ENCODE results near the gene HUNK. TPM values are rescaled to one million over a fixed set of nuclear protein-coding genes. Genes with fewer than 3 reads are reported as not detected.

HUNK gene
- total RNA-seq, 1 experiment from 2014 or later = 4.8 TPM

- peak overlapping the region; percentile 45 for H3K4me3 Mint-ChIP-seq (ENCODE audit: unreplicated experiment)
These were observed 28.5 kb downstream of the HUNK start for GRCh38 chr21:31901315-31901714.

DNA sequence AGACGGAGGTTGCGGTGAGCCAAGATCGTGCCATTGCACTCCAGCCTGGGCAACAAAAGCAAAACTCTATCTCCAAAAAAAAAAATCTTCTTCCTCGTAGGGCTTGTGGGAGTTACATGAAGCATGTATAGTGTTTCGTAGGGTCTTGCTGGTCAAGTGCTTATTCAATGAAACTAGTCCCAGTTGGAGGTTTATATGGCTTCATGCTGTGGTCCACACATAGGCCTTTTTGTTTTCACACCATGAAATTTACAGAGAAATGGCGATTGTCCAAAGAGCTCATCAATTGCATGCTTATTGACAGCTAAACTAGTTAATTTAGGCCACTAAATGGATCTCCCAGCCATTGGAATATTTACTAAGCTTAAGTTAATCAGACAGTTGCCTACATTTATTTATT, 29.6 kb downstream of the HUNK start:
- intact Hi-C loops (cut with micrococcal nuclease; ENCODE audit: unreplicated experiment) = no loop called here
- DNase-seq = no peak
- Mint-ChIP-seq H3K27ac (ENCODE audit: unreplicated experiment) (no peak overlapping the region), H3K4me3 (ENCODE audit: unreplicated experiment) (no peak overlapping the region), H3K27me3 (ENCODE audit: insufficient read depth, unreplicated experiment) (no peaks in the 10 kb centered on the region), H3K4me1 (ENCODE audit: low read depth, unreplicated experiment) (peaks cover 45% of the 10 kb centered on the region), H3K36me3 (ENCODE audit: insufficient read depth, unreplicated experiment) (peaks cover 6% of the 10 kb centered on the region), H3K9me3 (ENCODE audit: unreplicated experiment) (no peaks in the 10 kb centered on the region)
- H3K4me1 ChIP-seq = peaks cover 46% of the 10 kb centered on the region
- no peaks in the 10 kb centered on the region for H3K36me3 ChIP-seq (ENCODE audit: control insufficient read depth, insufficient read depth, low read length)
- ChIA-PET POLR2A (no interaction called here), CTCF (no interaction called here)
- H3K4me3 ChIP-seq (ENCODE audit: low read depth, low read length) = no peak overlapping the region
- no peak for TF ChIP-seq CTCF (IDR thresholded peaks at IDR 0.05; ENCODE audit: insufficient read depth in 1 of 2, low read depth in 1 of 2, low read length in 1 of 2, severe bottlenecking in 1 of 2, unreplicated experiment in 1 of 2)
- no peaks in the 10 kb centered on the region for H3K9me3 ChIP-seq
- BruUV-seq (replicated peaks) = no TSS peak
- no peaks in the 10 kb centered on the region for H3K27me3 ChIP-seq (replicated peaks; ENCODE audit: control insufficient read depth, insufficient read depth, low read length)

More at GRCh38 chr21:31901315-31901714, 28.5 kb downstream of the HUNK start:
- H3K4me3 ChIP-seq (ENCODE audit: low read depth, low read length) = no peak overlapping the region
- H3K9me3 Mint-ChIP-seq (ENCODE audit: unreplicated experiment) = no peaks in the 10 kb centered on the region
- H3K27me3 Mint-ChIP-seq (ENCODE audit: insufficient read depth, unreplicated experiment) = no peaks in the 10 kb centered on the region
- peaks cover 37% of the 10 kb centered on the region for H3K4me1 ChIP-seq
- peak overlapping the region; percentile 86 for H3K27ac Mint-ChIP-seq (ENCODE audit: unreplicated experiment)
- DNase-seq = peak; percentile 20 to 50
- POLR2A ChIA-PET = no interaction called here
- H3K9me3 ChIP-seq = no peaks in the 10 kb centered on the region
- intact Hi-C loops (cut with micrococcal nuclease; ENCODE audit: unreplicated experiment) = loop anchor here (2.0 kb wide), 1 partner anchor 25 kb away; no protein-coding TSS in a partner anchor
- peaks cover 41% of the 10 kb centered on the region for H3K4me1 Mint-ChIP-seq (ENCODE audit: low read depth, unreplicated experiment)
- TF ChIP-seq CTCF (IDR thresholded peaks at IDR 0.05; ENCODE audit: insufficient read depth in 1 of 2, low read depth in 1 of 2, low read length in 1 of 2, severe bottlenecking in 1 of 2, unreplicated experiment in 1 of 2) = no peak
- no peaks in the 10 kb centered on the region for H3K36me3 ChIP-seq (ENCODE audit: control insufficient read depth, insufficient read depth, low read length)
- H3K27me3 ChIP-seq (replicated peaks; ENCODE audit: control insufficient read depth, insufficient read depth, low read length) = no peaks in the 10 kb centered on the region
- BruUV-seq (replicated peaks) = no TSS peak
- H3K36me3 Mint-ChIP-seq (ENCODE audit: insufficient read depth, unreplicated experiment) = peaks cover 6% of the 10 kb centered on the region
- CTCF ChIA-PET = interaction anchor here (0.9 to 1.0 kb wide), 2 partner anchors 27 to 357 kb away, joined by 3 to 6 read pairs; partner anchors contain the start of gene HUNK

DNA sequence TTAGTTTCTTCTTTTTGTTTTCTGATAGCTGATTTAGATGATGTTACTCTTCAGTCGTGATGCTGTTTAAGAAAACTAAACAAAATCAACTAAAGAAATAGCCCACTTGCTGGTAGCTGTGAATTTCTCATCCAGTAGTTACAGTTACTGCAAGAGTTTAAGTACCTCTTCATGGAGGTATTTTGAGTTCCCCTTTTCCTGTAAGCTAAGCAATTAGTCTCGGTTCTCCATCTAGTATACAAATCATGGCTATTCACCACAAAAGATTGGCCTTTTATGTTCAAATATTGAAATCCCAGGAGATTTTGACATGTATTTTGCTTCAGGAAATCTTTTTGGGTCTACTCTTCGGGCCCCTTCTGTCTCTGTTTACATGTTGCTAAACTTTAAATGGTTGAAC, 31.1 kb downstream of the HUNK start:
- peaks cover 49% of the 10 kb centered on the region for H3K4me1 Mint-ChIP-seq (ENCODE audit: low read depth, unreplicated experiment)
- H3K36me3 Mint-ChIP-seq (ENCODE audit: insufficient read depth, unreplicated experiment) = peaks cover 6% of the 10 kb centered on the region
- no peak for DNase-seq
- ChIA-PET POLR2A (no interaction called here), CTCF (no interaction called here)
- no peaks in the 10 kb centered on the region for H3K9me3 ChIP-seq
- H3K27ac Mint-ChIP-seq (ENCODE audit: unreplicated experiment) = no peak overlapping the region
- H3K9me3 Mint-ChIP-seq (ENCODE audit: unreplicated experiment) = no peaks in the 10 kb centered on the region
- no peaks in the 10 kb centered on the region for H3K27me3 Mint-ChIP-seq (ENCODE audit: insufficient read depth, unreplicated experiment)
- intact Hi-C loops (cut with micrococcal nuclease; ENCODE audit: unreplicated experiment) = no loop called here
- H3K4me3 ChIP-seq (ENCODE audit: low read depth, low read length) = no peak overlapping the region
- no peak for TF ChIP-seq CTCF (IDR thresholded peaks at IDR 0.05; ENCODE audit: insufficient read depth in 1 of 2, low read depth in 1 of 2, low read length in 1 of 2, severe bottlenecking in 1 of 2, unreplicated experiment in 1 of 2)
- no peaks in the 10 kb centered on the region for H3K36me3 ChIP-seq (ENCODE audit: control insufficient read depth, insufficient read depth, low read length)
- H3K27me3 ChIP-seq (replicated peaks; ENCODE audit: control insufficient read depth, insufficient read depth, low read length) = no peaks in the 10 kb centered on the region
- BruUV-seq (replicated peaks) = no TSS peak
- H3K4me3 Mint-ChIP-seq (ENCODE audit: unreplicated experiment) = no peak overlapping the region
- peaks cover 58% of the 10 kb centered on the region for H3K4me1 ChIP-seq
